SK-N-SH (cell line): ENCODE results near the gene NFIX. TPM values are rescaled to one million over a fixed set of nuclear protein-coding genes. Genes with fewer than 3 reads are reported as not detected.

Experiments
- CTCF ChIA-PET: fragments of 300-600, 350-600 bp; formaldehyde crosslinking; extraction: SDS; loops from one replicate; lab custom pipeline; 2021; lab: Yijun Ruan, JAX
- POLR2A ChIA-PET: fragments of 350-600 bp; sonication (Branson Sonifier 250); formaldehyde crosslinking; extraction: SDS; loops from one replicate; lab custom pipeline; 2020; ENCODE audit warnings: antibody characterized with exemption, inconsistent platforms; lab: Yijun Ruan, JAX
- DNase-seq: peaks from one replicate; pipeline ENCODE4 v3.0.0; 2012
- H2AFZ ChIP-seq: fragments of 200-600 bp; sonication (generic); 2 replicates; pipeline ENCODE4 v1.8.1; 2016; ENCODE audit warnings: antibody characterized with exemption, mild to moderate bottlenecking, low read depth
- H3F3A ChIP-seq: fragments of 200-600 bp; sonication (generic); replicated peaks from 2 replicates; pipeline ENCODE3; 2016; ENCODE audit warnings: antibody characterized with exemption, mild to moderate bottlenecking; ENCODE audit not compliant: insufficient read depth
- H3K27ac ChIP-seq, 2 experiments: fragments of 200-500 bp in 1 of 2; fragments of 200-600 bp in 1 of 2; sonication (Bioruptor generic) in 1 of 2; sonication (generic), shearing (Covaris generic) in 1 of 2; 2 replicates each; pipeline versions ENCODE4 v1.5.1 to v1.6.1; 2014 to 2016; ENCODE audit warnings: low read depth in 2 of 2, inconsistent platforms in 1 of 2, low read length in 1 of 2, mild to moderate bottlenecking in 1 of 2, mixed read lengths in 1 of 2
- H3K27me3 ChIP-seq: fragments of 200-600 bp; sonication (generic), shearing (Covaris generic); 2 replicates; pipeline ENCODE4 v1.6.1; 2016; ENCODE audit warnings: mixed run types; ENCODE audit not compliant: insufficient read depth
- H3K36me3 ChIP-seq, 2 experiments: fragments of 200-500 bp in 1 of 2; fragments of 200-600 bp in 1 of 2; sonication (Bioruptor generic) in 1 of 2; sonication (generic) in 1 of 2; replicated peaks in 1 of 2; 2 replicates each; pipeline versions ENCODE3 to v1.5.1; 2014 to 2016; ENCODE audit warnings: low read length in 1 of 2, mild to moderate bottlenecking in 1 of 2; ENCODE audit not compliant: insufficient read depth in 2 of 2, control insufficient read depth in 1 of 2
- H3K4me1 ChIP-seq, 2 experiments: fragments of 200-500 bp in 1 of 2; fragments of 200-600 bp in 1 of 2; sonication (Bioruptor generic) in 1 of 2; sonication (generic), shearing (Covaris generic) in 1 of 2; 2 replicates each; pipeline versions ENCODE4 v1.5.1 to v1.6.1; 2014 to 2016; ENCODE audit warnings: low read depth in 1 of 2, low read length in 1 of 2, mixed run types in 1 of 2; ENCODE audit not compliant: insufficient read depth in 2 of 2, control insufficient read depth in 1 of 2
- H3K4me2 ChIP-seq: fragments of 200-600 bp; sonication (generic), shearing (Covaris generic); 2 replicates; pipeline ENCODE4 v1.6.1; 2017; ENCODE audit warnings: mixed run types
- H3K4me3 ChIP-seq, 2 experiments: fragments of 200-500 bp in 1 of 2; fragments of 200-600 bp in 1 of 2; sonication (Bioruptor generic) in 1 of 2; sonication (generic), shearing (Covaris generic) in 1 of 2; 2 replicates each; pipeline versions ENCODE4 v1.5.1 to v1.8.1; 2014 to 2016; ENCODE audit warnings: low read depth in 2 of 2, inconsistent platforms in 1 of 2, low read length in 1 of 2, mild to moderate bottlenecking in 1 of 2, mixed read lengths in 1 of 2, moderate library complexity in 1 of 2
- H3K79me2 ChIP-seq: fragments of 200-600 bp; sonication (generic); 2 replicates; pipeline ENCODE4 v1.8.1; 2017; ENCODE audit warnings: mild to moderate bottlenecking; ENCODE audit not compliant: insufficient read depth
- H3K9ac ChIP-seq: fragments of 200-600 bp; sonication (generic); 2 replicates; pipeline ENCODE4 v1.6.1; 2017; ENCODE audit warnings: mixed run types
- H3K9me2 ChIP-seq: fragments of 200-600 bp; sonication (generic); 2 replicates; pipeline ENCODE4 v1.6.1; 2017; ENCODE audit warnings: mixed run types
- H3K9me3 ChIP-seq: fragments of 200-600 bp; sonication (generic); 2 replicates; pipeline ENCODE4 v1.6.1; 2017; ENCODE audit warnings: mixed run types, mild to moderate bottlenecking, moderate library complexity
- H4K20me1 ChIP-seq: fragments of 200-600 bp; sonication (generic); 2 replicates; pipeline ENCODE4 v1.6.1; 2017; ENCODE audit warnings: mild to moderate bottlenecking, mixed run types; ENCODE audit not compliant: insufficient read depth
- GATA2 ChIP-seq: sonication (generic); formaldehyde crosslinking; IDR thresholded peaks from 2 replicates; pipeline ENCODE4 v1.5.0; 2020; ENCODE audit warnings: mild to moderate bottlenecking, missing genetic modification reagents
- NFIC ChIP-seq: IDR thresholded peaks from 2 replicates; pipeline ENCODE4 v1.4.0; 2012; ENCODE audit warnings: borderline replicate concordance
- POLR2AphosphoS5 ChIP-seq: IDR thresholded peaks from 2 replicates; pipeline ENCODE4 v1.6.1; 2012; ENCODE audit warnings: low read depth, low read length
- RAD21 ChIP-seq: IDR thresholded peaks from 2 replicates; pipeline ENCODE4 v1.6.1; 2012; ENCODE audit warnings: mild to moderate bottlenecking, low read length
- SMC3 ChIP-seq: IDR thresholded peaks from 2 replicates; pipeline ENCODE4 v1.6.1; 2012; ENCODE audit warnings: low read depth, low read length, improper control_type of control experiment
- WGBS: methylation state at CpG from one replicate; pipeline ENCODE4 v1.1.6; 2017; ENCODE audit warnings: low lambda C conversion rate; 5-methylcytosine and 5-hydroxymethylcytosine counted together
- polyA plus RNA-seq, 3 experiments: library from polyadenylated mRNA; depleted of rRNA; stranded (reverse); fragments of >200 nt; gene quantifications; 2 replicates each; pipeline ENCODE4 v1.2.3, GENCODE V29; 2012
- TF ChIP-seq, protein P1 (sequence below): IDR thresholded peaks from 2 replicates; pipeline ENCODE4 v1.4.0; 2012; ENCODE audit warnings: low read depth, borderline replicate concordance
- TF ChIP-seq, protein P2 (sequence below): fragments of 200-600 bp; sonication (generic); IDR thresholded peaks from 2 replicates; pipeline ENCODE4 v1.6.1; 2017; ENCODE audit warnings: antibody characterized with exemption, mild to moderate bottlenecking, moderate library complexity
- TF ChIP-seq, protein P3 (sequence below): IDR thresholded peaks from 2 replicates; pipeline ENCODE4 v1.4.0; 2012; ENCODE audit warnings: low read depth, borderline replicate concordance

The NFIX gene
- polyA plus RNA-seq, 1 of the 3 experiments (the other 2 are of a cell fraction) = 14.8 TPM

DNA sequence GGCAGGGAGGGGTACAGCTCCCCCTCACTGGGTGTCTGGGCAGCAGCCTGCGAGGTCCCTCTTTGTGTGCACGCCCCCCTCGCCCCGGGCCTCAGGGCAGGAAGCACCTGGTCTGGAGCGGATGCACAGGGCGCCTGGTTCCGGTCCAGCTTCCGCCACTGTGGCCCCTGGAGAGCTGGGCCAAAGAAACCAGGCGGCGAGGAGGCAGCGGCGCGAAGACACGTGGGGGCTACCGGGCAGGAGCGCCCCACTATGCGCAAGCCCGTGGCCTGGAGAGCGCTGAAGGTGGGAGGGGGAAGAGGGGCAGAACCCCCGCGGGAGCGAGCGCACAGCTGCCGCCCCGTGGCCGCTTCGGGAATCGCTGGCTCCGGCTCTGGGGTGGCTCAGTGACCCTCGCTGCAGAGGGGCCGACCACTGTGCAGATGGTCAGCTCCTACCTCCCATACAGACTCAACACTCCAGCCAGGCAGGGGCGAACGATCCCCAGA is 109.1 kb downstream of the NFIX start:
- H3K4me1 ChIP-seq = peaks cover 0 to 24% of the 10 kb centered on the region in 2 experiments; a peak in 3 of 4 replicates
- DNase-seq = peak; percentile 81
- no peak overlapping the region for H2AFZ ChIP-seq
- H3K27me3 ChIP-seq = no peaks in the 10 kb centered on the region
- H3K36me3 ChIP-seq = peaks cover 3 to 13% of the 10 kb centered on the region in 2 experiments
- H3K27ac ChIP-seq = no peak overlapping the region
- WGBS = 78% methylated on average over 26 of the region's 33 CpGs
- H3K9me2 ChIP-seq = no peaks in the 10 kb centered on the region
- H3F3A ChIP-seq = peaks cover 5% of the 10 kb centered on the region
- ChIA-PET POLR2A (interaction anchor here (0.5 to 0.8 kb wide), 2 partner anchors 123 to 139 kb away, joined by 3 read pairs; no protein-coding TSS in a partner anchor), CTCF (interaction anchor here (0.6 to 9.5 kb wide), 17 partner anchors 11 to 140 kb away, joined by 3 to 76 read pairs (median 4); partner anchors contain the start of genes IER2, NACC1 and STX10)
- H4K20me1 ChIP-seq = no peaks in the 10 kb centered on the region
- no peaks in the 10 kb centered on the region for H3K9me3 ChIP-seq
- peaks cover 12% of the 10 kb centered on the region; the same call in 1 of the 2 replicates for H3K79me2 ChIP-seq
- TF ChIP-seq, protein P1, sequence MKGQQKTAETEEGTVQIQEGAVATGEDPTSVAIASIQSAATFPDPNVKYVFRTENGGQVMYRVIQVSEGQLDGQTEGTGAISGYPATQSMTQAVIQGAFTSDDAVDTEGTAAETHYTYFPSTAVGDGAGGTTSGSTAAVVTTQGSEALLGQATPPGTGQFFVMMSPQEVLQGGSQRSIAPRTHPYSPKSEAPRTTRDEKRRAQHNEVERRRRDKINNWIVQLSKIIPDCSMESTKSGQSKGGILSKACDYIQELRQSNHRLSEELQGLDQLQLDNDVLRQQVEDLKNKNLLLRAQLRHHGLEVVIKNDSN = no peak
- peak; percentile 32; the same call in 1 of the 2 replicates for TF ChIP-seq SMC3
- TF ChIP-seq RAD21 = peak; percentile 32; the same call in 1 of the 2 replicates
- no peak for TF ChIP-seq NFIC
- TF ChIP-seq, protein P2, sequence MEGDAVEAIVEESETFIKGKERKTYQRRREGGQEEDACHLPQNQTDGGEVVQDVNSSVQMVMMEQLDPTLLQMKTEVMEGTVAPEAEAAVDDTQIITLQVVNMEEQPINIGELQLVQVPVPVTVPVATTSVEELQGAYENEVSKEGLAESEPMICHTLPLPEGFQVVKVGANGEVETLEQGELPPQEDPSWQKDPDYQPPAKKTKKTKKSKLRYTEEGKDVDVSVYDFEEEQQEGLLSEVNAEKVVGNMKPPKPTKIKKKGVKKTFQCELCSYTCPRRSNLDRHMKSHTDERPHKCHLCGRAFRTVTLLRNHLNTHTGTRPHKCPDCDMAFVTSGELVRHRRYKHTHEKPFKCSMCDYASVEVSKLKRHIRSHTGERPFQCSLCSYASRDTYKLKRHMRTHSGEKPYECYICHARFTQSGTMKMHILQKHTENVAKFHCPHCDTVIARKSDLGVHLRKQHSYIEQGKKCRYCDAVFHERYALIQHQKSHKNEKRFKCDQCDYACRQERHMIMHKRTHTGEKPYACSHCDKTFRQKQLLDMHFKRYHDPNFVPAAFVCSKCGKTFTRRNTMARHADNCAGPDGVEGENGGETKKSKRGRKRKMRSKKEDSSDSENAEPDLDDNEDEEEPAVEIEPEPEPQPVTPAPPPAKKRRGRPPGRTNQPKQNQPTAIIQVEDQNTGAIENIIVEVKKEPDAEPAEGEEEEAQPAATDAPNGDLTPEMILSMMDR = peak; percentile 54
- TF ChIP-seq, protein P3, sequence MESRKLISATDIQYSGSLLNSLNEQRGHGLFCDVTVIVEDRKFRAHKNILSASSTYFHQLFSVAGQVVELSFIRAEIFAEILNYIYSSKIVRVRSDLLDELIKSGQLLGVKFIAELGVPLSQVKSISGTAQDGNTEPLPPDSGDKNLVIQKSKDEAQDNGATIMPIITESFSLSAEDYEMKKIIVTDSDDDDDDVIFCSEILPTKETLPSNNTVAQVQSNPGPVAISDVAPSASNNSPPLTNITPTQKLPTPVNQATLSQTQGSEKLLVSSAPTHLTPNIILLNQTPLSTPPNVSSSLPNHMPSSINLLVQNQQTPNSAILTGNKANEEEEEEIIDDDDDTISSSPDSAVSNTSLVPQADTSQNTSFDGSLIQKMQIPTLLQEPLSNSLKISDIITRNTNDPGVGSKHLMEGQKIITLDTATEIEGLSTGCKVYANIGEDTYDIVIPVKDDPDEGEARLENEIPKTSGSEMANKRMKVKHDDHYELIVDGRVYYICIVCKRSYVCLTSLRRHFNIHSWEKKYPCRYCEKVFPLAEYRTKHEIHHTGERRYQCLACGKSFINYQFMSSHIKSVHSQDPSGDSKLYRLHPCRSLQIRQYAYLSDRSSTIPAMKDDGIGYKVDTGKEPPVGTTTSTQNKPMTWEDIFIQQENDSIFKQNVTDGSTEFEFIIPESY = no peak
- no peak overlapping the region for H3K9ac ChIP-seq
- no peak overlapping the region for H3K4me3 ChIP-seq
- H3K4me2 ChIP-seq = no peak overlapping the region

DNA sequence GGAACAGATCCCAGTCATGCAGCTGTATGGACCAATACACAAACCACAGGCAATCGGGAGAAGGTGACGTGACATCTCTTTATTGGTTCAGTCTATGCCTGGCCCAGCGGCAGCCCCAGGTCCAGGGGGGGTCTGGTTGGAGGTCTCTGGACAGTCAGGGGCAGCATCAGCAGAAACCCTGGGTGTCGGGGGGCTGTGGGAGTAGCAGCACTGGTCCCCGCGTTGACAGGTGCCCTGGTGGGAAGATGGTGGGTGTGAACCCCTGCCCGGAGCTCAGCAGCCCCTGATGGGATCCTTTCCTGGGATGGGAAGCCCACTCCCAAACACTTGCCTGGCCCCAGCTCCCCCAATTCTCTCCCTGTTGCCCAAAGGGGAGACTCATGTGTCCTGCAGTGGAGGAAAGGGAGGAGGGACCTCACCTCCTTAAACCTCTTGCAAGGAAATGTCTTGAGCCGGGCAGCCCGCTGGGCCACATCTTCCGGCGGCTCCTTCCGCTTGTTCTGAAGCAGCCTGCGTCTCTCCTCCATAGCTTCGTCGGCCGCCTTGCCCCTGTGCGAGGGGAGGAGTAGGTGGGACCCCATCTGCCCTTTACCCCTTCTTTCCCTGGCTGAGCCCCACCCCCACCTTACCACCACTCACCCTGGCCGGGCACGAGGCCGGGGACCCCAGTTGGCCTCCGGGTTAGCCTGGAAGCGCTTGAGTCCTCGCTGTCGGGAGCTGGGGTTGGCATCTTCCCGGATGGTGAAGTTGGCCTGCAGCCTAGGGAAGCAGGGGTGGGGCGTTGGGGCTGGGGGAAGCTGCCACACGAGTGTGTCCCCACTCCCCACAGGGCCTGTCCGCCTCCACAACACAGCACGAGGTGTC is 109.8 kb downstream of the NFIX start:
- ChIA-PET CTCF (interaction anchor here (0.9 to 9.5 kb wide), 16 partner anchors 11 to 141 kb away, joined by 3 to 76 read pairs (median 4); partner anchors contain the start of genes IER2, NACC1 and STX10), POLR2A (interaction anchor here (0.5 to 1.6 kb wide), 3 partner anchors 13 to 140 kb away, joined by 3 read pairs; partner anchors contain the start of gene NACC1)
- Histone ChIP-seq H3K27ac (no peak overlapping the region), H3K79me2 (peaks cover 12% of the 10 kb centered on the region; the same call in 1 of the 2 replicates), H3K4me3 (no peak overlapping the region), H3K9me3 (no peaks in the 10 kb centered on the region), H3F3A (peaks cover 5% of the 10 kb centered on the region), H3K9me2 (no peaks in the 10 kb centered on the region), H3K36me3 (peaks cover 4 to 11% of the 10 kb centered on the region in 2 experiments), H2AFZ (no peak overlapping the region), H3K4me1 (peaks cover 0 to 24% of the 10 kb centered on the region in 2 experiments; a peak in 3 of 4 replicates), H3K4me2 (no peak overlapping the region), H3K27me3 (no peaks in the 10 kb centered on the region), H4K20me1 (no peaks in the 10 kb centered on the region), H3K9ac (no peak overlapping the region)
- TF ChIP-seq POLR2AphosphoS5 = 0 out of 2 replicates have a peak, but pooled peaks have one; percentile 16
- TF ChIP-seq GATA2 = no peak
- TF ChIP-seq, all 33 proteins: peak for 1
- DNase-seq = no peak
- WGBS = 98% methylated on average over 22 of the region's 29 CpGs
